MM.1S (cell line): ENCODE measurements around the gene OPN3.

ENCODE experiments used
- DNase-seq: peaks from one replicate; pipeline ENCODE4 v3.0.0-alpha.2; 2015
- H2AFZ ChIP-seq: fragments of 300-600 bp; sonication (generic); 2 replicates; pipeline ENCODE4 v1.6.0; 2016; ENCODE audit warnings: antibody characterized with exemption, low read length
- H3F3A ChIP-seq: fragments of 300-600 bp; sonication (generic); 2 replicates; pipeline ENCODE4 v1.6.1; 2016; ENCODE audit warnings: mild to moderate bottlenecking, antibody characterized with exemption, low read length, moderate library complexity, mixed read lengths; ENCODE audit not compliant: insufficient read depth
- H3K27ac ChIP-seq: fragments of 300-600 bp; sonication (generic); 2 replicates; pipeline ENCODE4 v1.5.1; 2016; ENCODE audit warnings: mild to moderate bottlenecking, low read length
- H3K27me3 ChIP-seq: fragments of 300-600 bp; sonication (generic); replicated peaks from 2 replicates; pipeline ENCODE4 v1.6.0; 2016; ENCODE audit warnings: low read length; ENCODE audit not compliant: insufficient read depth
- H3K36me3 ChIP-seq: fragments of 300-600 bp; sonication (generic); replicated peaks from 2 replicates; pipeline ENCODE4 v1.6.1; 2016; ENCODE audit warnings: mild to moderate bottlenecking, low read length, mixed read lengths; ENCODE audit not compliant: insufficient read depth
- H3K4me1 ChIP-seq: fragments of 300-600 bp; sonication (generic); 2 replicates; pipeline ENCODE4 v1.6.1; 2016; ENCODE audit warnings: low read length, mixed read lengths
- H3K4me2 ChIP-seq: fragments of 300-600 bp; sonication (generic); 2 replicates; pipeline ENCODE4 v1.6.0; 2016; ENCODE audit warnings: low read depth, low read length
- H3K4me3 ChIP-seq: fragments of 300-600 bp; sonication (generic); 2 replicates; pipeline ENCODE4 v1.5.1; 2016; ENCODE audit warnings: low read length, mixed read lengths
- H3K79me2 ChIP-seq: fragments of 300-600 bp; sonication (generic); 2 replicates; pipeline ENCODE4 v1.6.1; 2016; ENCODE audit warnings: mixed run types, low read length, mixed read lengths
- H3K9ac ChIP-seq: fragments of 300-600 bp; sonication (generic); 2 replicates; pipeline ENCODE4 v1.6.1; 2016; ENCODE audit warnings: low read length, mixed read lengths
- H3K9me2 ChIP-seq: fragments of 300-600 bp; sonication (generic); replicated peaks from 2 replicates; pipeline ENCODE4 v1.6.1; 2016; ENCODE audit warnings: mild to moderate bottlenecking, low read length, mixed read lengths; ENCODE audit not compliant: insufficient read depth
- H3K9me3 ChIP-seq: fragments of 300-600 bp; sonication (generic); replicated peaks from 2 replicates; pipeline ENCODE4 v1.6.1; 2016; ENCODE audit warnings: mild to moderate bottlenecking, low read length, mixed read lengths; ENCODE audit not compliant: insufficient read depth
- H4K20me1 ChIP-seq: fragments of 300-600 bp; sonication (generic); 2 replicates; pipeline ENCODE4 v1.6.1; 2016; ENCODE audit warnings: mild to moderate bottlenecking, low read length, moderate library complexity, mixed read lengths; ENCODE audit not compliant: insufficient read depth
- CTCF ChIP-seq: fragments of 300-600 bp; sonication (generic); IDR thresholded peaks from 2 replicates; pipeline ENCODE4 v1.5.1; 2016; ENCODE audit warnings: antibody characterized with exemption, low read length, mixed read lengths
- EZH2 ChIP-seq: fragments of 300-600 bp; sonication (generic); optimal IDR thresholded peaks from 2 replicates; pipeline ENCODE3; 2017; ENCODE audit warnings: low read depth, mild to moderate bottlenecking, antibody characterized with exemption, low read length, mixed read lengths
- EZH2phosphoT487 ChIP-seq: fragments of 300-600 bp; sonication (generic); IDR thresholded peaks from 2 replicates; pipeline ENCODE4 v1.6.1; 2018; ENCODE audit warnings: antibody characterized with exemption, low read length

The OPN3 gene

DNA sequence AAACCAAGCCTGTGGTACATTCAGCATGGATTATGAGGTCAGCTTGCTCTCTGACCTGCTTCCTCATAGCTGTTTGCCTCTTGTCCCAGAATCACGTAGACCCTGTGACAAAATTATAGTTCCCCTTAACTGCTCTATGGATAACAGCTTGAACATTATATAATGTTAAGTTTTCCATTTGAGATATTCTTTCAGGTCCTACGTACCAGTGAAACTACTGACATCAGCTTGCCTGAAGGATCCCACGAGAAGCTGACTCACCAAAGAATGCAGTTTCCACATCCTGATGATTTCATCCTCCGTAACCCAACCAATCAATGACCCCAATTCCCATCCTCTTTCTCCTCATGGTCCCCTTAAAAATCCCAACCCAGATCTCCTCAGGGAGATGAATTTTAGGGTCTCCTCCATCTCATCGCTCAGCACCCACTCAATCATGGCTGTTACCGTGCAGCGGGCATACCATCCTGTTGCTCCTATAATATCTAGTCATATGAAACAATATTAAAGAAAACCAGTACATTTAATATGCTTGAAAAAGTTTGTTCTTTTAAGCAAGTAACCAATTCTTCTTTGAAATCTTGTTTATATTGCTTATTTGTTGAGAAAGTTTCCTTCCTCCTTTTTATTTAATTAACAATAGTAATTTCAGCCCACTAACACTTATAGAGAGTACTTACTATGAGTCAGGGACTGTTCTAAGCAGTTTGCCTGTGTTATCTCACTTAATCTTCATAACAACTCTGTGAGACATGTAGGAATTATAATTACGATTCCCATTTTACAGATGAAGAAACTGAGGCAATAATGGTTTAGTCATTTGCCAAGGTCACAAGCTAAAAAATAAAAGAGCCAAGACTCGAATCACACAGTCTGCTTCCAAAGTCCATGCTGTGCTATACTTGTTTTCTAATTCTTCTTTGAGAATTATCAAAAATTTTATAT, 27.4 kb downstream of the OPN3 start:
- no peaks in the 10 kb centered on the region for H3K36me3 ChIP-seq
- no peak overlapping the region for H3K27ac ChIP-seq
- no peaks in the 10 kb centered on the region for H3K9me2 ChIP-seq
- no peak overlapping the region for H3K4me3 ChIP-seq
- no peaks in the 10 kb centered on the region for H3K4me1 ChIP-seq
- no peaks in the 10 kb centered on the region for H3K79me2 ChIP-seq
- TF ChIP-seq EZH2phosphoT487: no peak
- TF ChIP-seq EZH2: no peak
- TF ChIP-seq CTCF: no peak
- H2AFZ ChIP-seq: no peak overlapping the region
- H3K27me3 ChIP-seq: no peaks in the 10 kb centered on the region
- no peaks in the 10 kb centered on the region for H3F3A ChIP-seq
- H3K4me2 ChIP-seq: no peak overlapping the region
- no peak for DNase-seq
- no peaks in the 10 kb centered on the region for H4K20me1 ChIP-seq
- no peak overlapping the region for H3K9ac ChIP-seq
- H3K9me3 ChIP-seq: no peaks in the 10 kb centered on the region

DNA sequence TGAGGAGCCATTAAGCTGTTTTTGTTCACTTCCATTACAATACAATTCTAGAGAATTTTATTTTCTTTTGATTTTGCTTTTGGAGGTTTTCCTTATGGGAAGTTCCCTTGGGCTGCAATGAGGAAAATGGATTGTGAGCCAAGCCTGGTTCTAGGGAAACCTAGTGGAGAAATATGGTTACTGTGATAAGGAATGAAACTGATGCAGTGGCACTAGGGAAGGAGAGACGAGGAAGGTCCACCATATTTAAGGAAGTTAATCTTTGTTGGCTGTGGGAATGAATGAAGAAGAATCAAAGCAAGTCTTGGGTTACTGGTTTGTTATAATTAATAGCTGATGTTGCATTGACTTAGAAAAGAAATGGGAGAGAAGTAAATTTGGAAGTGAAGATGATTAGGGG, 28.4 kb downstream of the OPN3 start:
- Histone ChIP-seq H3F3A (no peaks in the 10 kb centered on the region), H3K9me2 (no peaks in the 10 kb centered on the region), H3K4me1 (no peaks in the 10 kb centered on the region), H4K20me1 (no peaks in the 10 kb centered on the region), H3K27me3 (no peaks in the 10 kb centered on the region), H3K36me3 (no peaks in the 10 kb centered on the region), H3K4me3 (no peak overlapping the region), H2AFZ (no peak overlapping the region), H3K9me3 (no peaks in the 10 kb centered on the region), H3K9ac (no peak overlapping the region), H3K4me2 (no peak overlapping the region), H3K79me2 (no peaks in the 10 kb centered on the region), H3K27ac (no peak overlapping the region)
- DNase-seq: no peak
- TF ChIP-seq EZH2: no peak
- no peak for TF ChIP-seq CTCF
- TF ChIP-seq EZH2phosphoT487: no peak

DNA sequence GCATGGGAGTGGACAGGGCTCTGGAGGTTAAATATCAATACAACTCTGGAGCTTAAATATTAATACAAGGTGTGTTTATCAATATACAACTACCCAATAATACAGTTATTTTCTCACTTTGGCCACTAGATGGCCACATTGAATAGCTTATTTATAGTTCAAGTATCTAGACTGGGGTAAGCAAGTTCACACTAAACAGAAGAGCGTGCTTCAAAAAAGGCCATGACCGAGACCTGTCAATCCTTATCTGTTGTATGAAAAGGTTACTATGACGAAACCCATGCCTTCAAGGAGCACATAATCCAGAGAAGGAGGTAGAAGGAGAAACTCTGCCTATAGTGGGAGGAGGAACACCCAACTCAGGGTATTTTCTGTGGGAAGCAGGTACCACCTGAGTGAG, 29.1 kb downstream of the OPN3 start:
- no peaks in the 10 kb centered on the region for H3K9me3 ChIP-seq
- no peaks in the 10 kb centered on the region for H3K79me2 ChIP-seq
- H3K4me1 ChIP-seq: no peaks in the 10 kb centered on the region
- no peak overlapping the region for H3K27ac ChIP-seq
- H4K20me1 ChIP-seq: no peaks in the 10 kb centered on the region
- no peaks in the 10 kb centered on the region for H3K9me2 ChIP-seq
- no peaks in the 10 kb centered on the region for H3F3A ChIP-seq
- no peak overlapping the region for H2AFZ ChIP-seq
- H3K27me3 ChIP-seq: no peaks in the 10 kb centered on the region
- H3K4me3 ChIP-seq: no peak overlapping the region
- H3K36me3 ChIP-seq: no peaks in the 10 kb centered on the region
- no peak overlapping the region for H3K9ac ChIP-seq
- peak; percentile 85 for DNase-seq
- TF ChIP-seq EZH2: no peak
- TF ChIP-seq EZH2phosphoT487: no peak
- TF ChIP-seq CTCF: peak; percentile 73
- H3K4me2 ChIP-seq: no peak overlapping the region
